WTC11 (cell line): ENCODE measurements around the gene ARPC2. TPM values are rescaled to one million over a fixed set of nuclear protein-coding genes. Genes with fewer than 3 reads are reported as not detected.

ENCODE experiments used
- ATAC-seq: fragments of 200-7000 bp; cut with Tn5 transposase; 2 replicates; pipeline ENCODE4 v1.10.0; 2021; ENCODE audit warnings: mild to moderate bottlenecking, moderate library complexity
- CTCF ChIA-PET: fragments of 300-600 bp; sonication (Branson Sonifier 250); formaldehyde crosslinking; loops from one replicate; lab custom pipeline; 2021; ENCODE audit warnings: antibody characterized with exemption; lab: Charles Lee
- POLR2A ChIA-PET: fragments of 350-600 bp; sonication (Branson Sonifier 250); formaldehyde crosslinking; loops from one replicate; lab custom pipeline; 2021; ENCODE audit warnings: antibody characterized with exemption; lab: Charles Lee
- DNase-seq: peaks from one replicate; pipeline ENCODE4 v3.0.0; 2021; ENCODE audit warnings: low spot score
- H3K27ac Mint-ChIP-seq: 2 replicates; pipeline ENCODE4 v1.8.0; 2021; ENCODE audit warnings: mixed read lengths
- H3K27me3 Mint-ChIP-seq: 2 replicates; pipeline ENCODE4 v1.8.0; 2021; ENCODE audit warnings: low read depth, mild to moderate bottlenecking, moderate library complexity, mixed read lengths
- H3K36me3 Mint-ChIP-seq: 2 replicates; pipeline ENCODE4 v1.8.0; 2021; ENCODE audit warnings: mixed read lengths
- H3K4me1 Mint-ChIP-seq: 2 replicates; pipeline ENCODE4 v1.8.0; 2022; ENCODE audit warnings: mixed read lengths
- H3K4me3 Mint-ChIP-seq: 2 replicates; pipeline ENCODE4 v1.8.0; 2021; ENCODE audit warnings: mild to moderate bottlenecking, moderate library complexity, mixed read lengths
- H3K9me3 Mint-ChIP-seq: 2 replicates; pipeline ENCODE4 v1.8.0; 2021; ENCODE audit warnings: mixed read lengths
- ATF1 ChIP-seq: sonication (generic); formaldehyde crosslinking; IDR thresholded peaks from 2 replicates; pipeline ENCODE4 v1.8.1; 2023; ENCODE audit warnings: mild to moderate bottlenecking, moderate library complexity, missing genetic modification reagents
- CREB1 ChIP-seq: sonication (generic); formaldehyde crosslinking; IDR thresholded peaks from 2 replicates; pipeline ENCODE4 v1.8.0; 2023; ENCODE audit warnings: mild to moderate bottlenecking, missing genetic modification reagents
- ELF4 ChIP-seq: sonication (generic); formaldehyde crosslinking; IDR thresholded peaks from 2 replicates; pipeline ENCODE4 v1.8.1; 2022; ENCODE audit warnings: low read depth, mild to moderate bottlenecking, moderate library complexity, missing genetic modification reagents
- ESRRA ChIP-seq: sonication (generic); formaldehyde crosslinking; IDR thresholded peaks from 2 replicates; pipeline ENCODE4 v1.8.1; 2022; ENCODE audit warnings: mild to moderate bottlenecking, missing genetic modification reagents, borderline replicate concordance
- FOXJ3 ChIP-seq: sonication (generic); formaldehyde crosslinking; IDR thresholded peaks from 2 replicates; pipeline ENCODE4 v1.9.0; 2021; ENCODE audit warnings: missing genetic modification reagents, mild to moderate bottlenecking, borderline replicate concordance
- FOXK1 ChIP-seq: sonication (generic); formaldehyde crosslinking; IDR thresholded peaks from 2 replicates; pipeline ENCODE4 v1.8.0; 2022; ENCODE audit warnings: mild to moderate bottlenecking, moderate library complexity, missing genetic modification reagents
- MYBL2 ChIP-seq: sonication (generic); formaldehyde crosslinking; IDR thresholded peaks from 2 replicates; pipeline ENCODE4 v1.8.1; 2023; ENCODE audit warnings: mild to moderate bottlenecking, moderate library complexity, missing genetic modification reagents
- NR1H2 ChIP-seq: sonication (generic); formaldehyde crosslinking; IDR thresholded peaks from 2 replicates; pipeline ENCODE4 v1.9.0; 2021; ENCODE audit warnings: mild to moderate bottlenecking, moderate library complexity, missing genetic modification reagents
- RORB ChIP-seq: fragments of 250-450 bp; sonication (Bioruptor Pico); IDR thresholded peaks from 2 replicates; pipeline ENCODE4 v1.9.0; 2021; ENCODE audit warnings: mild to moderate bottlenecking
- TEAD1 ChIP-seq: sonication (generic); formaldehyde crosslinking; IDR thresholded peaks from 2 replicates; pipeline ENCODE4 v1.8.0; 2022; ENCODE audit warnings: mild to moderate bottlenecking, missing genetic modification reagents
- ZNF121 ChIP-seq: sonication (generic); formaldehyde crosslinking; IDR thresholded peaks from 2 replicates; pipeline ENCODE4 v1.8.0; 2023; ENCODE audit warnings: missing genetic modification reagents
- ZNF317 ChIP-seq: sonication (generic); formaldehyde crosslinking; IDR thresholded peaks from 2 replicates; pipeline ENCODE4 v1.8.1; 2023; ENCODE audit warnings: low read depth, mild to moderate bottlenecking, moderate library complexity, missing genetic modification reagents, borderline replicate concordance
- ZNF416 ChIP-seq: fragments of 250-450 bp; sonication (Bioruptor Pico); IDR thresholded peaks from 2 replicates; pipeline ENCODE4 v1.9.0; 2021; ENCODE audit warnings: mild to moderate bottlenecking, inconsistent platforms
- total RNA-seq: library from RNA; stranded (reverse); gene quantifications from 3 replicates; pipeline ENCODE4 v1.2.3, GENCODE V29; 2021
- TF ChIP-seq, protein P1 (sequence below): fragments of 250-450 bp; sonication (Bioruptor Pico); conservative IDR thresholded peaks from 2 replicates; pipeline ENCODE4 v1.9.0; 2021; ENCODE audit warnings: mild to moderate bottlenecking
- TF ChIP-seq, protein P2 (sequence below): fragments of 250-450 bp; sonication (Bioruptor Pico); IDR thresholded peaks from 2 replicates; pipeline ENCODE4 v1.9.0; 2021; ENCODE audit warnings: mild to moderate bottlenecking, borderline replicate concordance
- TF ChIP-seq, protein P3 (sequence below): sonication (generic); formaldehyde crosslinking; IDR thresholded peaks from 2 replicates; pipeline ENCODE4 v1.8.1; 2022; ENCODE audit warnings: mild to moderate bottlenecking, missing genetic modification reagents, moderate library complexity, borderline replicate concordance
- TF ChIP-seq, protein P4 (sequence below): fragments of 200-600 bp; IDR thresholded peaks from 2 replicates; pipeline ENCODE4 v1.8.0; 2022; ENCODE audit warnings: antibody characterized with exemption
- TF ChIP-seq, protein P5 (sequence below): fragments of 250-450 bp; sonication (Bioruptor Pico); IDR thresholded peaks from 2 replicates; pipeline ENCODE4 v2.1.2; 2022; ENCODE audit warnings: mild to moderate bottlenecking, moderate library complexity
- TF ChIP-seq, protein P6 (sequence below): sonication (generic); formaldehyde crosslinking; conservative IDR thresholded peaks from 2 replicates; pipeline ENCODE4 v1.8.1; 2022; ENCODE audit warnings: mild to moderate bottlenecking, missing genetic modification reagents

ARPC2 gene
- total RNA-seq, 1 experiment from 2014 or later = 184 TPM

DNA sequence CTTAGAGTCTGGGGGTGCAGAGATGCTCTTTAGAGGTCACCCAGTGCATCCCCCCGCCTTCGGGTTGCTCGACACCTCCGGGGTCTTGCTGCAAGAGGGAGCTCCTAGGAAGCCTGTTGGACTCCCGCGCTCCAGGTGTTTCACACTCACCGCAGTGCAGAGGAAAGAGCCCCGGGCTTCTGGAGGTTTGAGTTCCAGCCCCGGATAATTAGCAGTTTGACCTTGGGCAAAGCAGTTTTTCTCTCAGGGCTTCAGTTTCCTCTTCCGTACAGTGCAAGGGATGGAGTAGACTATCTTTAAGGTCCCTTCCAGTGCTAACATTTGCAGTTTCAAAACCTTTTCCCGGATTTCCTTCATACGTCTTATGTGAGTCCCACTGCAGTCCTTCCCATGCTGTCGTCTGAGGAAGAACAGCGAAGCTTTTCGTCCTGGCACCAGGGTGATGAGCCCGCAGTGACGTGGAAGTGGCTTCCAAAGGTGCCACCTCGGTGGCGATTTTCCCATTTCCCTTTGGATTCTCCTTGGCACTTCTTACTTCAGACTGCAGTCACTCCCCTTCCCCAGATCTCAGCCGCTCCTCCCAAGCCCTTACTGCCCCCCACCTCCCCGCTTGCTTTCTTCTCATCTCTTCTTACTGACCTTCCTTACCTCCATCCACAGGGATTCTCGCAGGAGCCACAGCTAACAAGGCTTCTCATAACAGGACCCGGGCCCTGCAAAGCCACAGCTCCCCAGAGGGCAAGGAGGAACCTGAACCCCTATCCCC, 53.9 kb downstream of the ARPC2 start:
- peak overlapping the region; percentile 84 for H3K27ac Mint-ChIP-seq
- H3K36me3 Mint-ChIP-seq = peaks cover 37% of the 10 kb centered on the region
- ATAC-seq = no peak
- peak overlapping the region; percentile 84 for H3K4me3 Mint-ChIP-seq
- peaks cover 19% of the 10 kb centered on the region for H3K4me1 Mint-ChIP-seq
- H3K27me3 Mint-ChIP-seq = no peaks in the 10 kb centered on the region
- no peak for TF ChIP-seq ZNF416 (CRISPR knock-in tag)
- no peak for TF ChIP-seq ZNF121 (CRISPR knock-in tag)
- no peak for TF ChIP-seq ELF4 (CRISPR knock-in tag)
- TF ChIP-seq, protein P1, sequence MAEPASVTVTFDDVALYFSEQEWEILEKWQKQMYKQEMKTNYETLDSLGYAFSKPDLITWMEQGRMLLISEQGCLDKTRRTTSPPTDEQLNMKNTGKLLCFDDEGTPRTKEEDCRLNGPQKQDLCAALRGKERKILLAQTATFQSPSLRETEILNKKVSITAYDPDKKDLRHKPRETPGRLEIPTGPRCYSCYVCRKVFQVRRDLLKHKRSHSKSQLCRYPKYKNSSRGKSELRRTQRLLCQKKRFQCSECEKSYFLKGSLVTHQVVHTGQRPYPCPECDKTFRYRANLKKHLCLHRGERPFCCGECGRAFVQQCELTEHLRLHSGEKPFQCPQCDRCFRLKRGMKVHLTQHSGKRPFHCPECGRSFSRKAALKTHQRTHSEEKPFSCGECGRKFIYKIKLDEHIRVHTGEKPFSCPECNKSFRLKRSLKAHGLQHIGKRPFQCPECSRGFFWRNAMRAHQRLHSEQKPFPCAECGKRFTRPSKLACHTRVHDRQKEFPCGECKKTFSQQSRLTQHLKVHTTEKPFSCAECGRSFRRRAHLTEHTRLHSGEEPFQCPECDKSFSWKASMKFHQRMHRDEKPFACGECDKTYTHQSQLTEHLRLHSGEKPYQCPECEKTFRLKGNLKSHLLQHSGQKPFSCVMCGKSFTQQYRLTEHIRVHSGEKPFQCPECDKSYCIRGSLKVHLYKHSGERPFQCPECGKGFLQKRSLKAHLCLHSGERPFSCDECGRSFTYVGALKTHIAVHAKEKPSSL (CRISPR knock-in tag) = no peak
- TF ChIP-seq, protein P2, sequence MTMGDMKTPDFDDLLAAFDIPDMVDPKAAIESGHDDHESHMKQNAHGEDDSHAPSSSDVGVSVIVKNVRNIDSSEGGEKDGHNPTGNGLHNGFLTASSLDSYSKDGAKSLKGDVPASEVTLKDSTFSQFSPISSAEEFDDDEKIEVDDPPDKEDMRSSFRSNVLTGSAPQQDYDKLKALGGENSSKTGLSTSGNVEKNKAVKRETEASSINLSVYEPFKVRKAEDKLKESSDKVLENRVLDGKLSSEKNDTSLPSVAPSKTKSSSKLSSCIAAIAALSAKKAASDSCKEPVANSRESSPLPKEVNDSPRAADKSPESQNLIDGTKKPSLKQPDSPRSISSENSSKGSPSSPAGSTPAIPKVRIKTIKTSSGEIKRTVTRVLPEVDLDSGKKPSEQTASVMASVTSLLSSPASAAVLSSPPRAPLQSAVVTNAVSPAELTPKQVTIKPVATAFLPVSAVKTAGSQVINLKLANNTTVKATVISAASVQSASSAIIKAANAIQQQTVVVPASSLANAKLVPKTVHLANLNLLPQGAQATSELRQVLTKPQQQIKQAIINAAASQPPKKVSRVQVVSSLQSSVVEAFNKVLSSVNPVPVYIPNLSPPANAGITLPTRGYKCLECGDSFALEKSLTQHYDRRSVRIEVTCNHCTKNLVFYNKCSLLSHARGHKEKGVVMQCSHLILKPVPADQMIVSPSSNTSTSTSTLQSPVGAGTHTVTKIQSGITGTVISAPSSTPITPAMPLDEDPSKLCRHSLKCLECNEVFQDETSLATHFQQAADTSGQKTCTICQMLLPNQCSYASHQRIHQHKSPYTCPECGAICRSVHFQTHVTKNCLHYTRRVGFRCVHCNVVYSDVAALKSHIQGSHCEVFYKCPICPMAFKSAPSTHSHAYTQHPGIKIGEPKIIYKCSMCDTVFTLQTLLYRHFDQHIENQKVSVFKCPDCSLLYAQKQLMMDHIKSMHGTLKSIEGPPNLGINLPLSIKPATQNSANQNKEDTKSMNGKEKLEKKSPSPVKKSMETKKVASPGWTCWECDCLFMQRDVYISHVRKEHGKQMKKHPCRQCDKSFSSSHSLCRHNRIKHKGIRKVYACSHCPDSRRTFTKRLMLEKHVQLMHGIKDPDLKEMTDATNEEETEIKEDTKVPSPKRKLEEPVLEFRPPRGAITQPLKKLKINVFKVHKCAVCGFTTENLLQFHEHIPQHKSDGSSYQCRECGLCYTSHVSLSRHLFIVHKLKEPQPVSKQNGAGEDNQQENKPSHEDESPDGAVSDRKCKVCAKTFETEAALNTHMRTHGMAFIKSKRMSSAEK = no peak
- no peak for TF ChIP-seq TEAD1 (CRISPR knock-in tag)
- TF ChIP-seq, protein P3, sequence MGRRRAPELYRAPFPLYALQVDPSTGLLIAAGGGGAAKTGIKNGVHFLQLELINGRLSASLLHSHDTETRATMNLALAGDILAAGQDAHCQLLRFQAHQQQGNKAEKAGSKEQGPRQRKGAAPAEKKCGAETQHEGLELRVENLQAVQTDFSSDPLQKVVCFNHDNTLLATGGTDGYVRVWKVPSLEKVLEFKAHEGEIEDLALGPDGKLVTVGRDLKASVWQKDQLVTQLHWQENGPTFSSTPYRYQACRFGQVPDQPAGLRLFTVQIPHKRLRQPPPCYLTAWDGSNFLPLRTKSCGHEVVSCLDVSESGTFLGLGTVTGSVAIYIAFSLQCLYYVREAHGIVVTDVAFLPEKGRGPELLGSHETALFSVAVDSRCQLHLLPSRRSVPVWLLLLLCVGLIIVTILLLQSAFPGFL (CRISPR knock-in tag) = no peak
- TF ChIP-seq ESRRA = no peak
- TF ChIP-seq ZNF317 (CRISPR knock-in tag) = no peak
- TF ChIP-seq, protein P4, sequence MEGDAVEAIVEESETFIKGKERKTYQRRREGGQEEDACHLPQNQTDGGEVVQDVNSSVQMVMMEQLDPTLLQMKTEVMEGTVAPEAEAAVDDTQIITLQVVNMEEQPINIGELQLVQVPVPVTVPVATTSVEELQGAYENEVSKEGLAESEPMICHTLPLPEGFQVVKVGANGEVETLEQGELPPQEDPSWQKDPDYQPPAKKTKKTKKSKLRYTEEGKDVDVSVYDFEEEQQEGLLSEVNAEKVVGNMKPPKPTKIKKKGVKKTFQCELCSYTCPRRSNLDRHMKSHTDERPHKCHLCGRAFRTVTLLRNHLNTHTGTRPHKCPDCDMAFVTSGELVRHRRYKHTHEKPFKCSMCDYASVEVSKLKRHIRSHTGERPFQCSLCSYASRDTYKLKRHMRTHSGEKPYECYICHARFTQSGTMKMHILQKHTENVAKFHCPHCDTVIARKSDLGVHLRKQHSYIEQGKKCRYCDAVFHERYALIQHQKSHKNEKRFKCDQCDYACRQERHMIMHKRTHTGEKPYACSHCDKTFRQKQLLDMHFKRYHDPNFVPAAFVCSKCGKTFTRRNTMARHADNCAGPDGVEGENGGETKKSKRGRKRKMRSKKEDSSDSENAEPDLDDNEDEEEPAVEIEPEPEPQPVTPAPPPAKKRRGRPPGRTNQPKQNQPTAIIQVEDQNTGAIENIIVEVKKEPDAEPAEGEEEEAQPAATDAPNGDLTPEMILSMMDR = no peak
- TF ChIP-seq FOXK1 (CRISPR knock-in tag) = no peak
- no peak for TF ChIP-seq FOXJ3 (CRISPR knock-in tag)
- POLR2A ChIA-PET = interaction anchor here (0.7 to 1.7 kb wide), 2 partner anchors 10 to 16 kb away, joined by 5 to 10 read pairs; partner anchors contain the start of gene GPBAR1
- CTCF ChIA-PET = interaction anchor here (0.6 to 4.4 kb wide), 18 partner anchors 11 to 240 kb away, joined by 3 to 52 read pairs (median 5); partner anchors contain the start of genes CATIP, CTDSP1, GPBAR1 and TMBIM1
- no peaks in the 10 kb centered on the region for H3K9me3 Mint-ChIP-seq
- DNase-seq = no peak

DNA sequence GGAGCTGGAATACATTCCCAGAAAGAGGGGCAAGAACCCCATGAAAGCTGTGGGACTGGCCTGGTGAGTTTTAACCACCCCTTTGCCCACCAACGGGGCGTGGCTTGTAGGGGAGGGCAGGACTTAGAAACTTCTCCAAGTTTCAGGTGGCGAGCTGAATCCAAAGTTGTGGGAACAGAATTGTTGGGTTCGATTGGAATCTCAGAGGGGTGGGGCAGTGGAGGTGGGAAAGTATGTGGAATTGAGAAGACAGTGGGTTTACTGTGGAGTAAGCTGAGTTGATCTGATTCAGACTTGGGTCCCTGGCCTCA, 54.5 kb downstream of the ARPC2 start:
- Mint-ChIP-seq H3K4me3 (peak overlapping the region; percentile 84), H3K4me1 (peaks cover 19% of the 10 kb centered on the region), H3K27ac (no peak overlapping the region), H3K27me3 (no peaks in the 10 kb centered on the region), H3K36me3 (peaks cover 35% of the 10 kb centered on the region), H3K9me3 (no peaks in the 10 kb centered on the region)
- ChIA-PET CTCF (interaction anchor here (0.9 to 4.4 kb wide), 9 partner anchors 11 to 135 kb away, joined by 3 to 52 read pairs (median 9); partner anchors contain the start of genes CATIP, GPBAR1 and TMBIM1), POLR2A (no interaction called here)
- ATAC-seq = no peak
- DNase-seq = no peak
- TF ChIP-seq, protein P5, sequence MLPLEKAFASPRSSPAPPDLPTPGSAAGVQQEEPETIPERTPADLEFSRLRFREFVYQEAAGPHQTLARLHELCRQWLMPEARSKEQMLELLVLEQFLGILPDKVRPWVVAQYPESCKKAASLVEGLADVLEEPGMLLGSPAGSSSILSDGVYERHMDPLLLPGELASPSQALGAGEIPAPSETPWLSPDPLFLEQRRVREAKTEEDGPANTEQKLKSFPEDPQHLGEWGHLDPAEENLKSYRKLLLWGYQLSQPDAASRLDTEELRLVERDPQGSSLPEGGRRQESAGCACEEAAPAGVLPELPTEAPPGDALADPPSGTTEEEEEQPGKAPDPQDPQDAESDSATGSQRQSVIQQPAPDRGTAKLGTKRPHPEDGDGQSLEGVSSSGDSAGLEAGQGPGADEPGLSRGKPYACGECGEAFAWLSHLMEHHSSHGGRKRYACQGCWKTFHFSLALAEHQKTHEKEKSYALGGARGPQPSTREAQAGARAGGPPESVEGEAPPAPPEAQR = no peak
- TF ChIP-seq NR1H2 (CRISPR knock-in tag) = no peak
- no peak for TF ChIP-seq MYBL2
- TF ChIP-seq CREB1 (CRISPR knock-in tag) = no peak
- no peak for TF ChIP-seq ATF1
- TF ChIP-seq, protein P6, sequence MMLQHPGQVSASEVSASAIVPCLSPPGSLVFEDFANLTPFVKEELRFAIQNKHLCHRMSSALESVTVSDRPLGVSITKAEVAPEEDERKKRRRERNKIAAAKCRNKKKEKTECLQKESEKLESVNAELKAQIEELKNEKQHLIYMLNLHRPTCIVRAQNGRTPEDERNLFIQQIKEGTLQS = no peak
- TF ChIP-seq RORB (CRISPR knock-in tag) = no peak
